Vagina (tissue), 2 donors: ENCODE data around the gene KLF14.
"Not testable (repeated sequence)": the region's sequence is repeated elsewhere in the genome, so short reads cannot be mapped to it uniquely, and the experiment has no call there.

Experiments
- CTCF ChIP-seq, 3 experiments: fragments of 450-650 bp in 2 of 3; fragments of 200-600 bp in 1 of 3; sonication (generic) in 1 of 3; IDR thresholded peaks; one replicate each; pipeline ENCODE4 v1.5.1; 2017 to 2019; ENCODE audit warnings: antibody characterized with exemption in 3 of 3, mild to moderate bottlenecking in 2 of 3, moderate library complexity in 2 of 3
- POLR2A ChIP-seq, 2 donors: fragments of 450-650 bp; IDR thresholded peaks; one replicate each; pipeline ENCODE4 v1.6.1; 2017; ENCODE audit warnings: antibody characterized with exemption in 2 of 2, mild to moderate bottlenecking in 2 of 2, moderate library complexity in 2 of 2
- POLR2AphosphoS5 ChIP-seq, 2 donors: sonication (generic); formaldehyde crosslinking; IDR thresholded peaks; one replicate each; pipeline ENCODE4 v1.9.0; 2017; ENCODE audit warnings: antibody characterized with exemption in 2 of 2, mild to moderate bottlenecking in 2 of 2, low read depth in 1 of 2; ENCODE audit not compliant: insufficient read depth in 1 of 2

- not testable (repeated sequence) for TF ChIP-seq POLR2A (IDR thresholded peaks at IDR 0.05); CTCF (IDR thresholded peaks at IDR 0.05); POLR2AphosphoS5 (IDR thresholded peaks at IDR 0.05; ENCODE audit: insufficient read depth in 1 of 2, low read depth in 1 of 2)
Measured at GRCh38 chr7:130764569-130764968, 30.6 kb upstream of the KLF14 start.
